Cerebellar cortex (tissue), 1 donor: ENCODE measurements around the gene DSG1.
"Not testable (repeated sequence)": the region's sequence is repeated elsewhere in the genome, so short reads cannot be mapped to it uniquely, and the experiment has no call there.

Source experiments
- DNase-seq: peaks from one replicate; pipeline ENCODE4 v3.0.0-alpha.2; 2015; ENCODE audit warnings: low spot score

The DSG1 gene

GRCh38 chr18:31353336-31353735 lies 35.4 kb downstream of the DSG1 start:
- not testable (repeated sequence) for DNase-seq

GRCh38 chr18:31354990-31355389 lies 37.0 kb downstream of the DSG1 start:
- DNase-seq: no peak

GRCh38 chr18:31356025-31356424 lies 38.1 kb downstream of the DSG1 start:
- no peak for DNase-seq

- no peak for DNase-seq
Observed at GRCh38 chr18:31364190-31364589, 46.2 kb downstream of the DSG1 start.

- no peak for DNase-seq
Observed at GRCh38 chr18:31369478-31369877, 51.5 kb downstream of the DSG1 start.

- DNase-seq: no peak
Observed at GRCh38 chr18:31371989-31372388, 54.0 kb downstream of the DSG1 start.

- DNase-seq: no peak
Observed at GRCh38 chr18:31373641-31374040, 55.7 kb downstream of the DSG1 start.

- no peak for DNase-seq
Observed at GRCh38 chr18:31376477-31376876, 58.5 kb downstream of the DSG1 start, which contains the start of gene DSG4. TSS of gene DSG4 (plus strand) at chr18:31376777. CDS start at chr18:31376912, 135 bp downstream.

GRCh38 chr18:31380912-31381311 lies 63.0 kb downstream of the DSG1 start:
- no peak for DNase-seq

- DNase-seq: no peak
Observed at GRCh38 chr18:31382107-31382506, 64.1 kb downstream of the DSG1 start.

GRCh38 chr18:31386741-31387140 lies 68.8 kb downstream of the DSG1 start:
- no peak for DNase-seq

GRCh38 chr18:31393286-31393685 lies 75.3 kb downstream of the DSG1 start:
- no peak for DNase-seq

- no peak for DNase-seq
Observed at GRCh38 chr18:31396796-31397612, 79.0 kb downstream of the DSG1 start.

GRCh38 chr18:31398191-31398590 lies 80.2 kb downstream of the DSG1 start:
- no peak for DNase-seq

GRCh38 chr18:31399306-31400032 lies 81.5 kb downstream of the DSG1 start:
- no peak for DNase-seq

- DNase-seq: no peak
Observed at GRCh38 chr18:31401156-31402025, 83.4 kb downstream of the DSG1 start.

- DNase-seq: no peak
Observed at GRCh38 chr18:31402026-31402373, 84.0 kb downstream of the DSG1 start.

- DNase-seq: no peak
Observed at GRCh38 chr18:31403409-31403808, 85.4 kb downstream of the DSG1 start.
